K562 (cell line): Measurements from ENCODE around the gene BCAS3. TPM values are rescaled to one million over a fixed set of nuclear protein-coding genes. Genes with fewer than 3 reads are reported as not detected.
"Not testable (repeated sequence)": the region's sequence is repeated elsewhere in the genome, so short reads cannot be mapped to it uniquely, and the experiment has no call there.

Experiments
- ATAC-seq: fragments of 200-7000 bp; cut with Tn5 transposase; 3 replicates; pipeline ENCODE4 v1.9.1; 2020; ENCODE audit warnings: moderate library complexity
- BruUV-seq: library from RNA; stranded (reverse); fragments of 400-500 nt; replicated peaks from 2 replicates; lab custom pipeline; 2021; lab: Mats Ljungman, UMichigan
- CTCF ChIA-PET: fragments of 300-600 bp; formaldehyde crosslinking; extraction: SDS; loops from one replicate; lab custom pipeline; 2021; ENCODE audit warnings: low intra/inter-chr PET ratio; lab: Yijun Ruan, JAX
- POLR2A ChIA-PET: fragments of 300-600, 350-650 bp; sonication (Branson Sonifier 250); formaldehyde crosslinking; extraction: SDS; loops from one replicate; lab custom pipeline; 2021; ENCODE audit warnings: antibody characterized with exemption, inconsistent platforms; lab: Yijun Ruan, JAX
- DNase-seq, 4 experiments: peaks; one replicate each; pipeline versions ENCODE4 v3.0.0 to v3.0.0-alpha.2; 2011 to 2018; ENCODE audit warnings: low spot score in 3 of 4, mixed read lengths in 3 of 4; ENCODE audit errors: extremely low read depth in 1 of 4
- FAIRE-seq: peaks from 2 replicates; lab custom pipeline; 2011; peaks lifted over from hg19 to GRCh38; lab: Jason Lieb, UNC
- H2AFZ ChIP-seq: 2 replicates; pipeline ENCODE4 v1.6.0; 2011; ENCODE audit warnings: low read depth, low read length, control low read depth, inconsistent platforms
- H3K27ac ChIP-seq: fragments of 200-600 bp; 3 replicates; pipeline ENCODE4 v1.8.0; 2011; ENCODE audit warnings: low read depth, mild to moderate bottlenecking, control low read depth, inconsistent platforms, low read length, moderate library complexity, mixed read lengths; ENCODE audit errors: extremely low read depth
- H3K27me3 ChIP-seq, 2 experiments: fragments of 300-600 bp in 1 of 2; 2 replicates in 1 of 2; 3 replicates in 1 of 2; pipeline versions ENCODE4 v1.6.0 to v1.8.0; 2011; ENCODE audit warnings: inconsistent platforms in 2 of 2, low read length in 2 of 2, mild to moderate bottlenecking in 1 of 2, mixed read lengths in 1 of 2, moderate library complexity in 1 of 2; ENCODE audit not compliant: control insufficient read depth in 2 of 2, insufficient read depth in 2 of 2
- H3K36me3 ChIP-seq: fragments of 300-600 bp; 3 replicates; pipeline ENCODE4 v1.8.0; 2011; ENCODE audit warnings: mild to moderate bottlenecking, low read length, inconsistent platforms; ENCODE audit not compliant: control insufficient read depth, insufficient read depth
- H3K4me1 ChIP-seq, 2 experiments: fragments of 200-600 bp in 1 of 2; replicated peaks in 1 of 2; 2 replicates in 1 of 2; 3 replicates in 1 of 2; pipeline versions ENCODE4 v1.5.1 to v1.8.0; 2011; ENCODE audit warnings: inconsistent platforms in 2 of 2, low read length in 2 of 2, mild to moderate bottlenecking in 1 of 2, mixed read lengths in 1 of 2, moderate library complexity in 1 of 2; ENCODE audit not compliant: control insufficient read depth in 2 of 2, insufficient read depth in 2 of 2
- H3K4me2 ChIP-seq: 2 replicates; pipeline ENCODE4 v1.6.1; 2011; ENCODE audit warnings: low read length, control low read depth, inconsistent platforms, mixed read lengths; ENCODE audit not compliant: insufficient read depth
- H3K4me3 ChIP-seq: fragments of 200-600 bp; sonication (generic), shearing (Covaris generic); 2 replicates; pipeline ENCODE4 v1.5.1; 2016; ENCODE audit warnings: control low read depth, inconsistent platforms
- H3K79me2 ChIP-seq: fragments of 200-600 bp; 3 replicates; pipeline ENCODE4 v1.8.0; 2011; ENCODE audit warnings: low read length, inconsistent platforms; ENCODE audit not compliant: control insufficient read depth, insufficient read depth
- H3K9ac ChIP-seq, 2 experiments: 2 replicates each; pipeline versions ENCODE4 v1.6.0 to v1.6.1; 2011; ENCODE audit warnings: low read depth in 2 of 2, low read length in 2 of 2, control low read depth in 1 of 2, inconsistent platforms in 1 of 2, mild to moderate bottlenecking in 1 of 2, mixed read lengths in 1 of 2; ENCODE audit not compliant: insufficient read depth in 1 of 2
- H3K9me1 ChIP-seq: one replicate; pipeline ENCODE4 v1.6.0; 2011; ENCODE audit warnings: inconsistent platforms, mild to moderate bottlenecking, low read length, moderate library complexity; ENCODE audit not compliant: control insufficient read depth, insufficient read depth
- H3K9me3 ChIP-seq: replicated peaks from 2 replicates; pipeline ENCODE4 v1.5.1; 2011; ENCODE audit warnings: low read depth, low read length, inconsistent platforms; ENCODE audit not compliant: control insufficient read depth, insufficient read depth
- H4K20me1 ChIP-seq: replicated peaks from 2 replicates; pipeline ENCODE4 v1.6.1; 2011; ENCODE audit warnings: low read length, inconsistent platforms, mixed read lengths; ENCODE audit not compliant: control insufficient read depth, insufficient read depth
- CTBP1 ChIP-seq: fragments of 450-650 bp; IDR thresholded peaks from 2 replicates; pipeline ENCODE4 v1.6.1; 2016; ENCODE audit warnings: borderline replicate concordance
- EP400 ChIP-seq: fragments of 450-650 bp; IDR thresholded peaks from 2 replicates; pipeline ENCODE4 v1.6.1; 2017; ENCODE audit warnings: antibody characterized with exemption, mild to moderate bottlenecking, moderate library complexity
- FOXA3 ChIP-seq, 2 experiments: fragments of 450-650 bp in 1 of 2; sonication (generic) in 1 of 2; formaldehyde crosslinking; IDR thresholded peaks in 1 of 2; conservative IDR thresholded peaks in 1 of 2; 2 replicates each; pipeline versions ENCODE4 v1.4.0 to v1.8.0; 2020 to 2022; ENCODE audit warnings: mild to moderate bottlenecking in 2 of 2, missing genetic modification reagents in 1 of 2
- FOXK2 ChIP-seq, 2 experiments: fragments of 450-650 bp; IDR thresholded peaks in 1 of 2; conservative IDR thresholded peaks in 1 of 2; 2 replicates each; pipeline ENCODE4 v1.6.1; 2016; ENCODE audit warnings: low read depth in 2 of 2, mild to moderate bottlenecking in 1 of 2
- NFRKB ChIP-seq: fragments of 450-650 bp; IDR thresholded peaks from 2 replicates; pipeline ENCODE4 v1.6.1; 2016; ENCODE audit warnings: low read depth
- NRF1 ChIP-seq, 2 experiments: fragments of 450-650 bp; IDR thresholded peaks in 1 of 2; conservative IDR thresholded peaks in 1 of 2; 2 replicates each; pipeline ENCODE4 v1.6.1; 2014; ENCODE audit warnings: mild to moderate bottlenecking in 2 of 2
- TAF7 ChIP-seq: fragments of 450-650 bp; IDR thresholded peaks from 2 replicates; pipeline ENCODE4 v1.6.1; 2016; ENCODE audit warnings: missing genetic modification characterization, missing compliant biosample characterization
- YY1 ChIP-seq, 3 experiments: IDR thresholded peaks; 2 replicates each; pipeline ENCODE4 v1.6.1; 2011; ENCODE audit warnings: low read length in 2 of 3, mild to moderate bottlenecking in 2 of 3, moderate library complexity in 2 of 3, borderline replicate concordance in 1 of 3, control low read depth in 1 of 3, low read depth in 1 of 3; ENCODE audit not compliant: insufficient read depth in 3 of 3, insufficient replicate concordance in 2 of 3, control insufficient read depth in 1 of 3, insufficient read length in 1 of 3; ENCODE audit errors: extremely low read depth in 1 of 3
- ZBTB11 ChIP-seq, 3 experiments: fragments of 200-800 bp in 1 of 3; fragments of 250-450 bp in 1 of 3; fragments of 450-650 bp in 1 of 3; sonication (Bioruptor Pico) in 1 of 3; sonication (Bioruptor generic) in 1 of 3; formaldehyde crosslinking in 1 of 3; IDR thresholded peaks; 2 replicates each; pipeline versions ENCODE4 v1.6.1 to v1.8.0; 2016 to 2022; ENCODE audit warnings: mild to moderate bottlenecking in 2 of 3, missing genetic modification characterization in 2 of 3, missing compliant biosample characterization in 1 of 3, moderate library complexity in 1 of 3
- WGBS: fragments of 100-300 bp; shearing (Covaris generic); methylation state at CpG from one replicate; pipeline ENCODE4 v1.1.6; 2016; ENCODE audit warnings: low coverage, mixed read lengths; ENCODE audit not compliant: insufficient coverage; ENCODE audit errors: missing lambda C conversion rate; 5-methylcytosine and 5-hydroxymethylcytosine counted together
- in situ Hi-C: fragments of 300-500 bp; cut with MboI; formaldehyde crosslinking; loops from 4 replicates; pipeline ENCODE4 v1.15.0; 2018; ENCODE audit warnings: inconsistent platforms, mixed read lengths
- intact Hi-C: fragments of 100-400 bp; cut with micrococcal nuclease; formaldehyde crosslinking; loops from 2 replicates; pipeline ENCODE4 v1.14.2; 2022
- polyA plus RNA-seq, 8 experiments: library from polyadenylated mRNA; depleted of rRNA in 4 of 8; stranded (reverse) in 5 of 8; unstranded in 3 of 8; fragments of >200 nt; fragmentation: Nextera tagmentation in 2 of 8; fragmentation: Illumina TruSeq in 1 of 8; extraction: Ambion mirVana in 2 of 8; extraction: Trizol in 1 of 8; gene quantifications; 2 replicates each; pipeline versions ENCODE4 v1.2.1 to v1.2.3, GENCODE V29; 2011 to 2014; ENCODE audit warnings: inconsistent platforms in 1 of 8, missing spikeins in 1 of 8
- total RNA-seq, 7 experiments: library from RNA; depleted of rRNA in 6 of 7; stranded (reverse); fragments of >200 nt in 6 of 7; fragmentation: Illumina TruSeq in 2 of 7; extraction: Trizol in 2 of 7; gene quantifications; 2 replicates each; pipeline versions ENCODE4 v1.2.1 to v1.2.3, GENCODE V29; 2011 to 2021; ENCODE audit warnings: low replicate concordance in 1 of 7

Gene BCAS3
- total and polyA plus RNA-seq, 9 of the 15 experiments (the other 6 are each of a cell fraction or from before 2014, with no cell fraction given), result 1.9 to 5.5 (median 3.5) TPM

- H3K79me2 ChIP-seq, H3K27me3 ChIP-seq, H4K20me1 ChIP-seq, CTCF ChIA-PET, H3K9me1 ChIP-seq, H3K36me3 ChIP-seq, POLR2A ChIA-PET, intact Hi-C loops, H3K9me3 ChIP-seq, FAIRE-seq, in situ Hi-C loops, H3K4me1 ChIP-seq: not testable (repeated sequence)
- BruUV-seq, result TSS peak; percentile 74
- peak overlapping the region; percentile 46; the same call in 2 of the 3 replicates for H3K27ac ChIP-seq
- H2AFZ ChIP-seq, result peak overlapping the region; percentile 96
- peak; percentile 87 for TF ChIP-seq NFRKB
- TF ChIP-seq NRF1 (conservative IDR thresholded peaks at IDR 0.05 in 1 of 2, IDR thresholded peaks at IDR 0.05 in 1 of 2), result peak; percentile 31 to 44; a peak in 2 of 4 replicates
- TF ChIP-seq EP400, result peak; percentile 46
- 0 out of 2 replicates have a peak, but pooled peaks have one; percentile 13 for TF ChIP-seq CTBP1
- TF ChIP-seq FOXK2 (conservative IDR thresholded peaks at IDR 0.05 in 1 of 2, IDR thresholded peaks at IDR 0.05 in 1 of 2; ENCODE audit: low read depth in 2 of 2), result peak; percentile 20 to 41; a peak in 1 of 4 replicates
- peak in 1 of 2 experiments; percentile 83; a peak in 2 of 4 replicates for TF ChIP-seq FOXA3 (CRISPR knock-in tag; conservative IDR thresholded peaks at IDR 0.05 in 1 of 2, IDR thresholded peaks at IDR 0.05 in 1 of 2)
- TF ChIP-seq TAF7 (tag), result 0 out of 2 replicates have a peak, but pooled peaks have one; percentile 34
- peak in 1 of 3 experiments; percentile 40 for TF ChIP-seq YY1 (IDR thresholded peaks at IDR 0.05; ENCODE audit: borderline replicate concordance in 1 of 3, control insufficient read depth in 1 of 3, extremely low read depth in 1 of 3, insufficient read depth in 3 of 3, insufficient read length in 1 of 3, insufficient replicate concordance in 2 of 3, low read depth in 1 of 3, low read length in 2 of 3)
- peak in 1 of 3 experiments; percentile 49; a peak in 1 of 6 replicates for TF ChIP-seq ZBTB11 (CRISPR knock-in tag; IDR thresholded peaks at IDR 0.05)
- WGBS, result 0% methylated on average over 7 of the region's 39 CpGs
- H3K9ac ChIP-seq, result peak overlapping the region in 1 of 2 experiments; percentile 51; a peak in 2 of 4 replicates
- peak overlapping the region; percentile 65 for H3K4me2 ChIP-seq
- H3K4me3 ChIP-seq, result peak overlapping the region; percentile 27
- DNase-seq (peak in 1 of 4 experiments; percentile 11), ATAC-seq (peak; percentile 55)
Measured at GRCh38 chr17:60886731-60887613, 209.3 kb downstream of the BCAS3 start.
